Caki2 (cell line): ENCODE data around the gene VSIG4. TPM values are rescaled to one million over a fixed set of nuclear protein-coding genes. Genes with fewer than 3 reads are reported as not detected.

Source experiments
- DNase-seq: peaks from one replicate; pipeline ENCODE4 v3.0.0-alpha.2; 2015; ENCODE audit warnings: low read depth
- in situ Hi-C: cut with HindIII; loops from 2 replicates; pipeline ENCODE4 v1.10.0; 2016; ENCODE audit warnings: low sequenced_read_pairs, low pct_unique_long_range_greater_than_20kb, mixed read lengths
- total RNA-seq: library from RNA; depleted of rRNA; stranded (reverse); fragments of >200 nt; shearing (Covaris generic); gene quantifications from 2 replicates; pipeline ENCODE4 v1.2.3, GENCODE V29; 2014; ENCODE audit warnings: low replicate concordance

VSIG4 gene
- total RNA-seq, 1 experiment from 2014 or later = not detected

DNA sequence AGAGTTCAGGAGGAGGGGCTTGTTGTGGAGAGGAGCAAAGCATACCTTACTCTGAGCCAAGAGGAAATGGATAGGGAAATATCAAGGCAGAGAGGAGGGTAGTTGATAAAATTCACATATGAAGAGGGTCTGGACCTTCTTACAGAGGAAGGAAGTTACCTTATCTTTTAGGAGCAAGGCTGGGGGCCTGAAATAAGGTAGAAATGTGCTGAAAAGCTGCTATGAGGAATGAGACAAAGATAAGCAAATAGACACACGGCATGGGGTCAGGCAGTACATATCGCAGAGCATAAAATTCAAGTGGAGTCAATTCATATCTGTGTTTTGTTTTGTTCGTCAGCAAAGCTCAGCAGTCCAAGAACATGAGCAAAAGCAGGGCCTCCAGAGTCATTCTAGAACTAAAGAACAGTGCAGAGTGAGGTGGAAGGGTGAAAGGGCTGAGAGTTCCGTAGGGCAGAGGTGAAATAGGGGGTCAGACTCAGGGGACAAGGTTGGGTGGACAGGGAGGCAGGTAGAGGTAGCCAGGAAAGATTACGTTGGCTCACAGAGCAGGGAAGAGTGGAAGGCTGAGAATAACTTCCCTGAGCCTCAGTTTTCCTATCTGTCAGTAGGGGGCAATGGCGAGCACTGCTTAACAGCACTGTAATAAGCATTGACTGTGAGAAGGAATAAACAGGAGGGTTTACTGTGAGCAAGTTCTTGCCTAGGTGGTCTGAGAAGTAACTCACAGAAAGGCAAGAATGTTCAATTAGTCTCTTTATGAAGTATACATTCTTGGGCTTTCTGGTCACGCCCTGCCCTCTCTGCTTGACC, 9.2 kb downstream of the VSIG4 start:
- peak; percentile 1 for DNase-seq
- in situ Hi-C loops = no loop called here

GRCh38 chrX:66028936-66029335, 10.9 kb downstream of the VSIG4 start:
- in situ Hi-C loops = no loop called here
- DNase-seq = no peak

- in situ Hi-C loops = no loop called here
- no peak for DNase-seq
These were observed 15.3 kb downstream of the VSIG4 start for GRCh38 chrX:66024570-66024969.

DNA sequence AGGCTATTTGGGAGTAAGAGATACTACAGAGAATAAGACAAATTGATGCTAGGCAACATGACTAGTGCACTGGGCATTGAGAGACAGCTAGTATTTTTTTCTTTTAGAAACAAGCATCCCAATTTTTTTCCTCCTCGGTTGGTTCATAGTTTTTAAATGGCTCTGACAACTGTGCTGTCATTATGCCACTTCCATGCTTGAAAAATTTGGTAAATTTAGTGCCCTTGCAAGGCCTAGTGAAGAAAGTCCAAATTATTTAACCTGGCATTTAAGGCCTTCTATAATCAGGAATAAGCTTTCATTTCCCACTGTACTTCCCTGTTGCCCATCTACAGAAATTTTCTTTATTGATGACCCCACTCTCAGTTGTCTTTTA, 15.8 kb downstream of the VSIG4 start:
- DNase-seq = no peak
- in situ Hi-C loops = no loop called here

DNA sequence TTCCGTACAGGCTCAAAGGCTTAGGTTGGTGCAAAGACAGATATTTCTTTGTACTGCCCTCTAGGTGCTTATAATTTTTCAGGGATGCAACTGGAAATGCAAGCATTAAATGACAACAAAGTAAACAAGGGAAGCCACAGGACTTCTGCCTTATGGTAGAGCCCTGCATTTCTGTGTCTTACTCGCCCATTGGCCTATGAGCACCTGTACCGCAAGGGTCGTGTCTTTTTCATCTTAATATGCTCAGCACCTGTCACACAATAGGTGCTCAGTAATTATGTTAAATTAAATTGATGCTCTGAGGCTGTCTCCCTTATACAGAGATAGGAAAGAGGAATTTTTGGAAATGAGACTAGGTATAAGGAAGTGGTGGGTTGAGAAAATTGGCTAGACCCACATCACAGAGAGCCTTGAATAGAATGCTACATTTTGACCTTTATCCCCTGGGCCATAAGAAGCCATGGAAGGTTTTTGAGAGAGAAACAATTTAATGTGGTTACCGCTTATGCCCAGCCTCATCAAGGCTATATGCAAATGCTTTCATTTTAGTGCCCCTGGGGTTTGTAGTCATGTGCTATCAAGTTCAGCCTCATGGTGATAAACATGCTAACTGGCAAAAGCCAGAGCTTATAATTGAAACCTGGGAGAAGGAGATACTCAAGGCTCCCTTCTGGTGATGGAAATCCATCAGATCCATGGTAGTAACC, 16.3 kb downstream of the VSIG4 start:
- in situ Hi-C loops = no loop called here
- DNase-seq = no peak

- DNase-seq = no peak
- in situ Hi-C loops = no loop called here
These were observed 17.1 kb downstream of the VSIG4 start for GRCh38 chrX:66022632-66023384.

DNA sequence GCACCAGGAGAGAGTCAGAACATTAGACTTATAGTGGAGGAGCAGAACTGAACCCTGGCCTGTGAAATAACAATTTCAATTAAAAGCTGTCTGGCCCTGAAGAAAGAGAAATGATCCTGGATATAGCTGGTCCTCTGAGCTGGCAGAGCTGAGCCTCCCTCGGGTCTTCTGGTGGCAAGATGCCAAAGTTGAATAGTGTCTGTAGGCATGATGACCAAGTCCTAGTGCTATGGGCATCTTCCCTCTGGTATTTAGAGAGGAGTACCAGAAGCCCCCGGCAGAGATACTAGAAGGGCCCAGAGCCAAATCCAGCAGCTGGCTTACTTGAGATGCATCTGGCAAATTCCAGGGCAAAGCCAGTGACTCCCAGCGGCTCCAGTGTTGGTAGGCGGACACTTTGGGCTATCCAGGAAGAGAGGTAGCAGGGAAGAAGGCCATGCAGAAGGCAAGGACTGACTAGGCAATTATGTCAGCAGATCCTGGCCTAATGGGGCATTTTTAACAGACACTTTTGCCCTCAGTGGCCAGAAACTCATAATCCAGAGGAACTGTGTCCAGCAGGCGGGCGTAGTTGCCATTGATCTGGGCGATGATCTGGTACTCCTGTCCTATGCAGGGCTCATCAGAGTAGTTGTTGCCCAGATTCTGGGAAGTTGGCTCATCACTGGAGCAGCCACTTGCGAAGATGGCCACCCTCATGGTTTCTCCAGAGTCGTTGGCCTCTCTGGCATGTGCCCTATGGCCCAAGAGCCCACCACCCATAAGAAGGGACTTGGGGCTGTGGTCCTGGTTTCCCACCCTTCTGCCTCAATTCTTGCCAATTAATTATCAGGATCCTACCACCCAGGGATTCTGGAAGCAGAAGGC, 17.9 kb downstream of the VSIG4 start:
- DNase-seq = no peak
- in situ Hi-C loops = no loop called here

- in situ Hi-C loops = no loop called here
- DNase-seq = no peak
These were observed 18.5 kb downstream of the VSIG4 start for GRCh38 chrX:66021401-66021764.

- no peak for DNase-seq
- in situ Hi-C loops = no loop called here
These were observed 19.1 kb downstream of the VSIG4 start for GRCh38 chrX:66020631-66021334.

- no peak for DNase-seq
- in situ Hi-C loops = no loop called here
These were observed 19.9 kb downstream of the VSIG4 start for GRCh38 chrX:66019974-66020373.

DNA sequence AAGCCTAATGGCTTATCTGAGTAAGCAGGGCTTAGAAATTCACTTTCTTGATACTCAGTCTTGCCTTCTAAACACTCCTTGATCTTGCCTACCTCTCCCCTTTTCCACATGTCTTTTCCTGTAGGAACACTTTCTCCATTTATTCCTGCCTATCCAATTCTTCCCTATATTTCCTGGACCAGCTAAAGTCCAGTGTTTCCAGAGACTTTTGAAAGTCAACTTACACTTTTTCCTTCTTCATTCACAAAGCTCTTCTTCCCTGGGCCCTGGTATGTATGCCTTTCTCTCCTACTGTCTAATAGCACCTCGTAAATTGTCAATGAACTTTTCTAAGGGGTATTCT, 20.6 kb downstream of the VSIG4 start:
- in situ Hi-C loops = no loop called here
- no peak for DNase-seq

DNA sequence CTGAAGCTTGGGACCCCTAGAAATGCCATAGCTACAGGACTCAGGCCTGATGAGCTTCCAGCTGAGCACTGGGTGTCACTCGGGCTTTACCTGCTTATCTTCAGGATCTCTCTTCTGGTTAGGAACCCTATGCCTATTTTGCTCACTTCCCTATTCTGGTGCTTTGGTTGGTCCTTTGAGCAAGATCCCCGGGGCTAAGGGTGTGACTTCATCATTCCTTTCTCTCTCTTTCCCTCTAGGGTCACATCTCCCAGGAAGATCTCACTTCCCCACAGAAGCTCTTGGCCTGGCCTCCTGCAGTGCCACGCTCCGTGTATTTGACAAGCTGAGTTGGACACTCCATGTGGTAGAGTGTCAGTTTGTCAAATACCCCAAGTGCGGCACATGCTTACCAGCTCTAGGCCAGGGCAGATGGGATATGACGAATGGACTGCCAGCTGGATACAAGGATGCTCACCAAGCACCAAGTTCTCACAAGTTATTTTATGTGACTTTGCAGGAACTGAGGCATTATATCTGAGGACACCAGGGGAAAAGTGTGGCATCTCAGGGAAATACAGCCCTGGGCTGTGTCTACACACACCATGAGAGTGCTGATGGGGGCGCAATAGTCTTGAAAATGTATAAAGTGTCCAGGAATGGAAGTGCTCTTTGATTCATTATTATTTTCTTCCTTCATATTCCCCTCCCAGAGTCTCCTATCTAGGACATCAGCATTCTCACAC, 21.1 kb downstream of the VSIG4 start:
- no peak for DNase-seq
- in situ Hi-C loops = no loop called here

- in situ Hi-C loops = no loop called here
- DNase-seq = no peak
These were observed 22.2 kb downstream of the VSIG4 start for GRCh38 chrX:66017659-66018170.

DNA sequence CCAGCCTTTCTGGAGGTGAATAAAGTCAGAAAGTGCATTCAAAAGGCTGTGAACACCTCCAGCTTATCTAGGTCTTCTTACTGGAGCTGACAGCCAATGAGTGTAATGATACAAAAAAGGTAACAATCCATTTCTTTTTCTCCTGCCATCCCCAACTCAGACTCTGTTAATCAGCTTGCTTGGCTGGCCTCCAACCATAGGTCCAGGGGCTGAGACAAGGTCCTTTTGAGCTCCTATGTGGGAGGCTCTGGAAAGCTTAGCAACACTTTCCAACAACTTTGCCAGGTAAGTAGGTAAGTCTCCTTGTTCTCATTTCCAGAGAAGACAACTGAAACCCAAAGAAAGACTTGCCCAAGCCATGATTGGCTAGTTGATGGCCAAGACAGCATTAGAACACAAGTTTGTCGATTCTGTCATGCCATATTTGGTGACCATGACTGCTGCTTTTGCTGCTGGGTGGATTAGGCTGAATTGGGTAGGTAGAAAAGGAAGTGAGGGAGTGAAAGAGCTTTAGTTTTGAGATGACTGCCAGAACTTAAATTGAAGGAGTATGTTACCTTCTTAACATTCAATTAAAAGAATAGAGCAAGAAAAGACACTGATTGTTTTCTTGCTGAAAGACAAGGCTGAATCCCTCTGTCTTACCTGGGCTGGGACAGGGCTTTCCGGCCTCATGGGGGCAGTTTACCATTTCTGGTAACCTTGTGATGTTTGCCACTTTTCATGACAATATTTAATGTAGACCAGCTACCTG, 22.8 kb downstream of the VSIG4 start:
- in situ Hi-C loops = no loop called here
- no peak for DNase-seq

- in situ Hi-C loops = no loop called here
- no peak for DNase-seq
These were observed 23.8 kb downstream of the VSIG4 start for GRCh38 chrX:66015900-66016689.
